ENCODE results near the gene ZNF385C.
"Not testable (repeated sequence)": the region's sequence is repeated elsewhere in the genome, so short reads cannot be mapped to it uniquely, and the experiment has no call there.

Gene ZNF385C

DNA sequence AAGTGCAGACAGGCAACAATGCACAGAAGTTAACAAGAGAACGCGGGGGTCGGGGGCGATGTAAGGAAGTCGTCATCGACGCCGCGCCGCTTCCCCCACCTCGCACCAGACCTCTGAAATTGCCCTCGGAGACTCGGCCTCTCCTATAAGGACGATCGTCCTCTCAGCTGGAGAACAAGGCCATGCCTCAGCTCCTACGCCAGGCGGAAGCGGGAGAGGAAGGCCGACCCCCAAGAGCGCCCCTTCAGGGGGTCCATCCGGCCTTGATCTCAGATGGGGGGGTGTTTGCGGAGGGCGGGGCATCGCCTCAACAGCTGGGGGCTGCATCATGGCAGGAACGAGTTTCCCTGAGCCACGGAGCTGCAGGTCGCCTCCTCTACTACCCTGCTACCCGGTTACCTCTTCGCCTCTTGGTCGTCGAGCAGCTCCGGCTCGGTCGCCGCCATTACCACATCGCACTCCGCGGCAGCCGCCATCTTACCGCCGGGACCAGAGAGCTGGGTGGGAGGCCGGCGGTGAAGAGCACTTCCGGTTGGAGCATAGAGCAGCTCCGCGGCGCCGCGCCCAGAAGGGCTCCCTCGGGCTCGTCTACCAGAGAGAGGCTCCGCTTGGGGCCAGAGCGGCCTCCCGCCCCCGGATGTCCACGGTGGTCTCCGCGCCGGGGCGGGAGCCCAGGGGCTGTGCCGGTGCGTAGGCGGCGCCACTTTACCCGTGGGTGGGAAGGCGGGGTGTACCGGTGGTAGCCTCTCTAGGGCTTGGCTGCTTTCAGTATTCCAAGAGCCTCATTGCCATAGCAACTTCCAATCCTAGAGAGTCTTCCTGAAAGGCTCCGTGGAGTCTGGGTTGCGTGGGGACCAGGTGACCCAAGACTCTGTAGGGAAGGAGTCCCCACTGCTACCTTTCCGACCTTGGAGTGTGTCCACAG lies 81.1 kb downstream of the ZNF385C start, which contains the start of gene DNAJC7:
TSS of gene DNAJC7 (minus strand) at position 499 of the 925 bp plus-strand sequence. CDS start at position 476, 23 bp downstream.
- DNase-seq, result peak; percentile 94 to 95

DNA sequence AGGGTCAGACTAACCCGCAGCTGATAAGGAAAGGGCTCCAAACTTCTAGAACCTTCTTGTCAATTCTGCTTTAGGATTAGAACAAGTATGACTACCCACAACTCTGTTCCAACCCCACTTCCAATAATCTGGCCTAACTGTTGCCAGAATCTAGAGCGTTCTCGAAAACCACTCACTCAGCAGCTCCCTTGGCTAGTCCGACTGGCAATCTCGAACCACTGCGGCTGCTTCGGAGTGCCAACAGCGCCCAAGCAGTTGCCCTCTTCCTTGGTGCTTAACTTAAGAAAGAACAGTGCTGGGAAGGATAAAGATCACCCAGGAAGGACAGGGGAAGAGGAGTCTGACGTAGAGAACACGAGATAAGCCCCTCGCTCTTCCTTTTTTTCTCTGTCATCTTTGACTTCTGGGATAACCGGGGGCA lies 81.9 kb downstream of the ZNF385C start:
- no peak for DNase-seq

- DNase-seq, result not testable (repeated sequence)
Observed at GRCh38 chr17:42013740-42014139, 84.5 kb downstream of the ZNF385C start.

DNA sequence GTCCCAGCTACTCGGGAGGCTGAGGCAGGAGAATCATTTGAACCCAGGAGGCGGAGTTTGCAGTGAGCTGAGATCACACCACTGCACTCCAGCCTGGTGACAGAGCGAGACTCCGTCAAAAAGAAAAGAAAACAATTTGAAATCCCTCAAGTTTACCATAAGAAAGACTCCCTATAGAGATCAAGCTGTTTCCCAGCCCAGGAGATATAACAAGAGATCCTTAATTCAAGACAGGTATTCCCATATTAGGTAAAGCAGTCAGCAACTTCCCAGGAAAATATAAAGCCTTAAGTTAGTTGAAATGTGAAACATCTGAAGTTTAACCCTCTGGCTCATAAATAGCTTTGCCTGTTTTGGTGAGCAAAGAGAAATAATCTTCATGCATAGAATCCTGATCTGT lies 85.9 kb downstream of the ZNF385C start:
- DNase-seq, result not testable (repeated sequence)

DNA sequence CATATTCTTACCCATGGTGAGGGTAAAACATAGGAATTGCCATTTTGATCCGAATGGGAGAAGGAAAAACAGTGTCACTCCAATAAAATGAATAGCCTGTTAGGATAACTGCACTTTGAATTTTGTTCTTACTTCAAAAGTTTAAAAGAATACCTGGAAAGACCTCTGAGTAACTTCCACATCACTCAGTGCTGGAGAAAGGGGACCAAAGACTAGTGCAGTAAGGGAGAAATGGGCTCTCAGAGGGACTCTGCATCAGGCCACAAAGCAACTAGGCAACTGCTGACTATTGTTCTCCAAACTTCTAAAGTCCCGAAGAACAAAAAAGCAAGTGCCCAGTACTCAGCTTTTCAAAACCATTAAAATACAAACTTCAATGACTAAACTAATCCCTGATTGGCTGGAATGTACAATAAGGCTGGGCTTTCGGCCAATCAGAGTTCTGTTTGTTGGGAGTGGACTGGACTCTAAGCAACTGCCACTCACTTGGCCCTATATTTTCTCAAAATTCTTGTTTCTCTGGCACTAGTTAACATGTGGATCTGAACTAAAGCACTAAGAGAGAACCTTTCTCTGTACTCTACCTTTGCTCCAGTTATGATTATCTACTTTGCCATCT lies 87.3 kb downstream of the ZNF385C start:
- DNase-seq, result peak in 1 of 2 experiments; percentile 17

GRCh38 chr17:42010266-42010680 lies 88.0 kb downstream of the ZNF385C start:
- peak; percentile 81 to 83 for DNase-seq

GRCh38 chr17:42009170-42009569 lies 89.1 kb downstream of the ZNF385C start:
- no peak for DNase-seq

- DNase-seq, result no peak
Observed at GRCh38 chr17:42005166-42005565, 93.1 kb downstream of the ZNF385C start.

DNA sequence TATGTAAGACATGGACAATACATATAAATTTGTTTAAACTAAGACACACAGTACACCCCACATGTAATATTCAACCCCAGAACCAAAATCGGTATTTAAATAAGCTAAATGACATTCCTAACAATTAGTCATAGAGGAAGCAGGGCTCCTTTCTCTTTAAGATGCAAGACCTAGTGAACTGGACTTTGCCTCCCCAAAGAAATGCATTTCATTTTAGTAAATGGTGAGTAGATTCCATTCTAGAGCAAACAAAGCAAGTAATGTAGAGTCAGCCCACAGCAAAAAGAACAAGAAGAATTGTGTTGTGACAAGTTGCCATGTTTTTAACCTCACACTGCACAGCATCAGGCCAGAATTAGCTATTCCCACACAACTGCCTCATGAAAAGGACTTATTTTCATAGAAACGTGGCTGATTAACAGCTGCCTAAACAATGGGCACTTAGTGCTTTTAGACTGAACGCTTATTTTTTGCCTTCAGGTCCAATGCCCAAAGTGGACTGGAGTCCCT lies 95.4 kb downstream of the ZNF385C start:
- DNase-seq, result no peak

GRCh38 chr17:42002175-42002791 lies 96.0 kb downstream of the ZNF385C start:
- DNase-seq, result no peak

GRCh38 chr17:42001729-42002128 lies 96.5 kb downstream of the ZNF385C start:
- DNase-seq, result no peak

DNA sequence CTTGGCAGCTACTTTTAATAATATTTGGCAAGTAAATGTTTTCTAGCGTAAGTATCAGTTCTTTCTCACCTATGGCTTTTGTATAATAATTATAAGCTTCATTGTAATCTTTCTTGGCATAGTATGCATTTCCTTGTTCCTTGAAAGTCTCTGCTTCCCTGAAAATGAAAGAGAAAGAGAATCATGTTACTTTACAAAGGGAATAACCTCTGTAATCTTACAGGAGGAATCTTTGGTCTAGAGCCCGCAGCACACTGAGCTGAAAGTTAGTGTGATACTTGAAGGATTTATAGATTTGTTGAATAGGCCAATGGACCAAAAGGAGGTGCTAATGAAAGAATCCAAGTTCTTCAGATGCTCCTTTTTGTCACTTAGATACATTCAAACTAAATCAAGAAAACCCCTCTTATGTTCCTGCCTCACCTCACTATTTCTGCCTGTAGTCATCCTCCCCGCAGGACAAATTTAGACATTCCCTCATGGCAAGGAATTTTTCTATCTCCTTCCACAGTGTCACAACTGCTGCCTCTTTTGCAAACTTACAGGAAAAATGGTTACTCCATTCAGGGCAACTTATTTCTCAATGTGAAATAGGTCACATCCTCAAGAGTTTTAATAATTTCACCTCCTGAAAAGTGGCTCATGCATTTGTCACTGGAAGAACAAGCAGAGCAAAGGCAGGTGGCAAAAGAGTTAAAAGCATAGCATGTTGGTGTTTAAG lies 97.7 kb downstream of the ZNF385C start:
- no peak for DNase-seq

DNA sequence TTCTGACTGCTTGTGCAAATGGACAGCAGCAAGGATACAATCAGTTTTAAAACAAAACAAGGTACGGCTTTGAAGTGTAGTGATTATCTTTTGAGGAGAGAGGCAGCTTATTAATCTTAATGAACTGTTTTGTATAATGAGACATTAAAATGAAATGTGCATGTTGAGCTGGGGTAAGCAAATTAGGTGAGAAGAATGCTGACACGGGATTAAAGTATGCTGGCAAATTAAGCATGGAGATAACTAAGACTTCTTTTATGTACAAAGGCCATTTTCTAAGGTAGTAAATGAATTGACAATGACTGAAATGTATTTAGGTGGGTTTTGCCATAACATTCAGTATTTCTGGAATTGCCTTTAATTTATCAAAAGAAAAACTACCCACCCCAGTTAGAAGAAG lies 99.8 kb downstream of the ZNF385C start:
- DNase-seq, result no peak

- DNase-seq, result no peak
Observed at GRCh38 chr17:41996855-41997164, 101.5 kb downstream of the ZNF385C start.

DNA sequence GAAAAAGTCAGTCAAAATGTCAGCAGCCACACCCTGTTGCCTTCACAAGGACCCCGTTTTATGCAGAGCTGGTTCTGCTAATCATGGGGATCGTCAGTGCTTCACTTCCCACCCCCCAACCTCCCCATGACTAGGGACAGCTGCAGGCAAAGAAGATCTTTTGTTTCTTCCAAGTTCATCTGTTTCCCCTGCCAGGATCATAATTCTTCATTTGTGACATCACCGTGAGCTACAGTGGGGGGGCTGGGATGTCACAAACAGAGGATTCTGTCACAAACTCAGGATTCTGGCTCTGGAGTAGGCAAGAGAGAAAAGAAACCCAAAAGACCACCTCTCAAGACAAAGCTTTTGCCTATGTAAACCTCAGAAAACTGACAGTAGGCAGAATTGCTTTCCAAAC lies 105.7 kb downstream of the ZNF385C start:
- no peak for DNase-seq

GRCh38 chr17:41989702-41990419 lies 108.4 kb downstream of the ZNF385C start:
- DNase-seq, result no peak

DNA sequence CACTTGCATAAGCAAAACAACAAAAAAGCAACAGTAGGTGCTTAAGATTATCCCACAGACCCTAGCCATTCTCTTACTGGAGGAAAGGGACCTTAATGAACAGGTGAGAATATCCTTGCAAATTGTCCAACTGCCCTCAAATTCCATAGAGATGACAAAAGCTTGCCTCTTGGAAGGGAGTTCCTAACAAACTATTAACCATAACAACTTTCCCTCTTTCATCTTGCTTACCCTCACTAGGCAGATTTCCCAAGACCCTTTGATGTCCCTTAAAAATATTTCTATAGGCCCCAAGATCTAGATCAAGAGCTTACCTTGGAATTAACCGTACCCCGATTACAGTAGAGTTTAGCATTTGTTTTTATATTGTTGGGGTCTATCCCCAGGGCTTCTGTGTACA lies 109.9 kb downstream of the ZNF385C start:
- no peak for DNase-seq

DNA sequence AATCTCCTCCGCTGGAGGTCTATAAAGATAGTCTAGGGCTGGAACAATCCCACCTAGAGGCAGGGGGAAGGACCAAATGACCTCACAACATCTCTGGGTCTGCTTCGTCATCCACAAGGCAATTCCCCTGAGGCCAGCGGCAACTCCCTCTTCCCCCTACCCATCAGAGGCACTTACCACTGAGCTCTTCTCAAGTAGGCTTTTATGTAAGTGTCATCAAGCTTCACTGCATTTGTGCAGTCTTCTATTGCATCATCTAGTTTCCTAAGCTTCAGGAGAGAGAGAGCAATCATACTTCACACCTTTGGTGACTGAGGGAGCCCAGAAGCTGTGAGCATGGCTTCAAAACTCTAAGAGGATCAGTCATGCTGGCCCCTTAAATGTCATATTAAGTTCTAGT lies 110.6 kb downstream of the ZNF385C start:
- peak in 1 of 2 experiments; percentile 15 for DNase-seq

DNA sequence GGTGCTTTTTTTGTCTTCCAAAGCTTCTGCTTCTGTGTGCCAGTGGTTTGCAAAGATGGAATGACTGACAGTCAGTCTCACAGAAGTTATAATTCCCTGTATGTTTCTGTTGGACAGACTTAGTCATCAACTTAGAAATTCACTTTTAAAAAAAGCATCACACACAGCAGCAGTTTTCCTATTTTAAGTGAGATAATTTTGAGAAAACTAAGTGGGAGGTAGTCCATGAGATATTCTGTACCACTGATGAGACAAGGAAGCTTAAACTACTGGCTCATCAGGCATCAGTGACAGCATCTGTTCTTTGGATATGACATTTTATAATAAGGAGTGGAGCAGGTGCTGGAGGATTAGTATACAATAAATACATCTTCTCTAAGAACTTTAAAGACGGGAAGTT lies 111.6 kb downstream of the ZNF385C start:
- DNase-seq, result no peak

GRCh38 chr17:41985919-41986318 lies 112.4 kb downstream of the ZNF385C start:
- DNase-seq, result no peak

GRCh38 chr17:41984454-41984853 lies 113.8 kb downstream of the ZNF385C start:
- DNase-seq, result no peak
